ENCODE data around the gene WDFY4.

DNA sequence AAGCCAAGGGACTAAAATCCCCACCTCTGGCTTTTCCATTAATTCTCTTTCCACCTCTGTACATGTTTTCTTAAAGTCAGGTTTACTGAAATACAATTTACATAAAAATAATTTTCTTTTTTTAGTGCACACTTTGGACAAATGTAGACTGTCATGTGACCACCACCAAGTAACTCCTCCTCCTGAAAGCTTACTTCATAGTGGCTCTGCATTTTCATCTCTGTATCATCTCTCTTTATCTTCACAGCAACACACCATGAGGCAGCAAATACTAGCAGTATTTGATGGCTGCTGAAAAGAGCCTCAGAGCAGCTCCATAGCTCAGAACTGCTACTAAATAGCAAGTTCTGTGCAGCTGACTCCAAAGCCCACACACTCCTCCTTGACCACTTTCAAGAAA is 17.3 kb downstream of the WDFY4 start:
- no peak for TF ChIP-seq CEBPB (IDR thresholded peaks at IDR 0.05)
- TF ChIP-seq NFIC (IDR thresholded peaks at IDR 0.05) = no peak
- no peak for TF ChIP-seq TAF1 (IDR thresholded peaks at IDR 0.05; ENCODE audit: low read depth)
- TF ChIP-seq EP300 (IDR thresholded peaks at IDR 0.05; ENCODE audit: borderline replicate concordance) = no peak
- TF ChIP-seq RAD21 (IDR thresholded peaks at IDR 0.05; ENCODE audit: low read depth) = no peak
- no peak for TF ChIP-seq CREB1 (IDR thresholded peaks at IDR 0.05; ENCODE audit: low read depth)
- no peak for TF ChIP-seq USF1 (IDR thresholded peaks at IDR 0.05)

Measured in Ishikawa (cell line).